OCI-LY1 (cell line): ENCODE results near the gene S100A8.

Experiments used
- EZH2 ChIP-seq: fragments of 200-600 bp; sonication (generic), shearing (Covaris generic); IDR thresholded peaks from 2 replicates; pipeline ENCODE4 v1.8.0; 2017; ENCODE audit warnings: borderline replicate concordance, mixed run types, mild to moderate bottlenecking, antibody characterized with exemption, low read length, moderate library complexity, mixed read lengths
- TF ChIP-seq, protein P1 (sequence below): fragments of 200-600 bp; sonication (generic), shearing (Covaris generic); IDR thresholded peaks from 2 replicates; pipeline ENCODE4 v1.5.1; 2017; ENCODE audit warnings: mild to moderate bottlenecking, antibody characterized with exemption, low read length, moderate library complexity, mixed read lengths

DNA sequence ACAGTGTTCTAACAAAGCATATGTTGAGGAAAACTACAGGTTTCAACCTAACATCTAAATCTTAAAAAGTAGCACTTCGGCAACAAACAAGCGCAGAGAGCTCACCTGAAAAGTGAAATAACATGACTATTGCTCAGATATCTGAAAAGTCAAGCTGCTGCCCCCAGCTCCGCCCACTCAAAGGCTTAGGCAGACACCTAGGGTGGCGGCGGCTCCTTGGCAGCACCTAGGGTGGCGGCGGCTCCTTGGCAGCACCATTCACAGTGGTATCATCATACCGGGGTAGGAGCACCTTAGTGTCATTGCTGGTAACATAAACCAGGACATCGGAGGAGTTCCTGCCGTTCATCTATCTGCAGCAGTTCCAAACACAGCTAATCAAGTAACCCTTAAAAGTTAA lies 11.3 kb downstream of the S100A8 start:
- TF ChIP-seq, protein P1, sequence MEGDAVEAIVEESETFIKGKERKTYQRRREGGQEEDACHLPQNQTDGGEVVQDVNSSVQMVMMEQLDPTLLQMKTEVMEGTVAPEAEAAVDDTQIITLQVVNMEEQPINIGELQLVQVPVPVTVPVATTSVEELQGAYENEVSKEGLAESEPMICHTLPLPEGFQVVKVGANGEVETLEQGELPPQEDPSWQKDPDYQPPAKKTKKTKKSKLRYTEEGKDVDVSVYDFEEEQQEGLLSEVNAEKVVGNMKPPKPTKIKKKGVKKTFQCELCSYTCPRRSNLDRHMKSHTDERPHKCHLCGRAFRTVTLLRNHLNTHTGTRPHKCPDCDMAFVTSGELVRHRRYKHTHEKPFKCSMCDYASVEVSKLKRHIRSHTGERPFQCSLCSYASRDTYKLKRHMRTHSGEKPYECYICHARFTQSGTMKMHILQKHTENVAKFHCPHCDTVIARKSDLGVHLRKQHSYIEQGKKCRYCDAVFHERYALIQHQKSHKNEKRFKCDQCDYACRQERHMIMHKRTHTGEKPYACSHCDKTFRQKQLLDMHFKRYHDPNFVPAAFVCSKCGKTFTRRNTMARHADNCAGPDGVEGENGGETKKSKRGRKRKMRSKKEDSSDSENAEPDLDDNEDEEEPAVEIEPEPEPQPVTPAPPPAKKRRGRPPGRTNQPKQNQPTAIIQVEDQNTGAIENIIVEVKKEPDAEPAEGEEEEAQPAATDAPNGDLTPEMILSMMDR, result no peak
- TF ChIP-seq EZH2, result no peak
